Tibial nerve (tissue), 4 donors: Measurements from ENCODE around the gene RAN. TPM values are rescaled to one million over a fixed set of nuclear protein-coding genes. Genes with fewer than 3 reads are reported as not detected.

Experiments
- DNase-seq, 2 donors: peaks; one replicate each; pipeline ENCODE4 v3.0.0-alpha.2; 2019; ENCODE audit warnings: low spot score in 2 of 2
- H3K27ac ChIP-seq, 4 donors: fragments of 200-600 bp; sonication (generic) in 3 of 4; one replicate each; pipeline ENCODE4 v1.5.1; 2017 to 2019; ENCODE audit warnings: mild to moderate bottlenecking in 1 of 4
- H3K27me3 ChIP-seq, 2 donors: fragments of 200-600 bp; sonication (generic) in 1 of 2; one replicate each; pipeline versions ENCODE4 v1.5.1 to v1.6.0; 2017 to 2019
- H3K36me3 ChIP-seq, 3 donors: fragments of 200-600 bp; sonication (generic); one replicate each; pipeline ENCODE4 v1.5.1; 2018 to 2019
- H3K4me1 ChIP-seq, 4 donors: fragments of 200-600 bp; sonication (generic) in 3 of 4; one replicate each; pipeline ENCODE4 v1.5.1; 2017 to 2019
- H3K4me3 ChIP-seq, 4 donors: fragments of 200-600 bp; sonication (generic) in 3 of 4; one replicate each; pipeline ENCODE4 v1.5.1; 2017 to 2019; ENCODE audit warnings: mild to moderate bottlenecking in 1 of 4, moderate library complexity in 1 of 4
- H3K9me3 ChIP-seq, 4 donors: fragments of 200-600 bp; sonication (generic) in 3 of 4; one replicate each; pipeline ENCODE4 v1.5.1; 2017 to 2019
- EP300 ChIP-seq, 2 donors: sonication (generic); formaldehyde crosslinking; IDR thresholded peaks; one replicate each; pipeline ENCODE4 v1.6.1; 2017; ENCODE audit warnings: antibody characterized with exemption in 2 of 2, mild to moderate bottlenecking in 1 of 2
- POLR2A ChIP-seq, 2 donors: fragments of 450-650 bp; IDR thresholded peaks; one replicate each; pipeline ENCODE4 v1.6.1; 2017; ENCODE audit warnings: antibody characterized with exemption in 2 of 2, mild to moderate bottlenecking in 2 of 2, moderate library complexity in 2 of 2
- WGBS, 2 donors: methylation state at CpG; one replicate each; pipeline ENCODE4 v1.1.5; 2018; 5-methylcytosine and 5-hydroxymethylcytosine counted together
- total RNA-seq, 4 donors: library from RNA; depleted of rRNA; stranded (reverse); fragments of >200 nt; gene quantifications; one replicate each; pipeline ENCODE4 v1.1.0, GENCODE V29; 2016
- TF ChIP-seq, protein P1 (sequence below), 5 experiments: fragments of 200-600 bp in 3 of 5; fragments of 450-650 bp in 2 of 5; sonication (generic) in 3 of 5; IDR thresholded peaks; one replicate each; pipeline ENCODE4 v1.5.1; 2016 to 2019; ENCODE audit warnings: antibody characterized with exemption in 5 of 5, mild to moderate bottlenecking in 3 of 5, moderate library complexity in 2 of 5

Gene RAN
- total RNA-seq, 4 donors from 2014 or later: 105 to 155 (median 124) TPM

GRCh38 chr12:130828895-130829294, 43.0 kb upstream of the RAN start:
- H3K4me1 ChIP-seq: peaks cover 0 to 69% (median 10%) of the 10 kb centered on the region in 4 donors
- DNase-seq: no peak
- no peaks in the 10 kb centered on the region for H3K9me3 ChIP-seq
- peaks cover 0 to 17% (median 0%) of the 10 kb centered on the region in 3 donors for H3K36me3 ChIP-seq
- H3K27me3 ChIP-seq: no peaks in the 10 kb centered on the region
- no peak overlapping the region for H3K4me3 ChIP-seq
- H3K27ac ChIP-seq: no peak overlapping the region
- 92 to 93% methylated on average over 8 of the region's 8 CpGs for WGBS, 2 donors
- TF ChIP-seq, protein P1, sequence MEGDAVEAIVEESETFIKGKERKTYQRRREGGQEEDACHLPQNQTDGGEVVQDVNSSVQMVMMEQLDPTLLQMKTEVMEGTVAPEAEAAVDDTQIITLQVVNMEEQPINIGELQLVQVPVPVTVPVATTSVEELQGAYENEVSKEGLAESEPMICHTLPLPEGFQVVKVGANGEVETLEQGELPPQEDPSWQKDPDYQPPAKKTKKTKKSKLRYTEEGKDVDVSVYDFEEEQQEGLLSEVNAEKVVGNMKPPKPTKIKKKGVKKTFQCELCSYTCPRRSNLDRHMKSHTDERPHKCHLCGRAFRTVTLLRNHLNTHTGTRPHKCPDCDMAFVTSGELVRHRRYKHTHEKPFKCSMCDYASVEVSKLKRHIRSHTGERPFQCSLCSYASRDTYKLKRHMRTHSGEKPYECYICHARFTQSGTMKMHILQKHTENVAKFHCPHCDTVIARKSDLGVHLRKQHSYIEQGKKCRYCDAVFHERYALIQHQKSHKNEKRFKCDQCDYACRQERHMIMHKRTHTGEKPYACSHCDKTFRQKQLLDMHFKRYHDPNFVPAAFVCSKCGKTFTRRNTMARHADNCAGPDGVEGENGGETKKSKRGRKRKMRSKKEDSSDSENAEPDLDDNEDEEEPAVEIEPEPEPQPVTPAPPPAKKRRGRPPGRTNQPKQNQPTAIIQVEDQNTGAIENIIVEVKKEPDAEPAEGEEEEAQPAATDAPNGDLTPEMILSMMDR (IDR thresholded peaks at IDR 0.05): no peak
- TF ChIP-seq EP300 (IDR thresholded peaks at IDR 0.05) (no peak), POLR2A (IDR thresholded peaks at IDR 0.05) (no peak)

DNA sequence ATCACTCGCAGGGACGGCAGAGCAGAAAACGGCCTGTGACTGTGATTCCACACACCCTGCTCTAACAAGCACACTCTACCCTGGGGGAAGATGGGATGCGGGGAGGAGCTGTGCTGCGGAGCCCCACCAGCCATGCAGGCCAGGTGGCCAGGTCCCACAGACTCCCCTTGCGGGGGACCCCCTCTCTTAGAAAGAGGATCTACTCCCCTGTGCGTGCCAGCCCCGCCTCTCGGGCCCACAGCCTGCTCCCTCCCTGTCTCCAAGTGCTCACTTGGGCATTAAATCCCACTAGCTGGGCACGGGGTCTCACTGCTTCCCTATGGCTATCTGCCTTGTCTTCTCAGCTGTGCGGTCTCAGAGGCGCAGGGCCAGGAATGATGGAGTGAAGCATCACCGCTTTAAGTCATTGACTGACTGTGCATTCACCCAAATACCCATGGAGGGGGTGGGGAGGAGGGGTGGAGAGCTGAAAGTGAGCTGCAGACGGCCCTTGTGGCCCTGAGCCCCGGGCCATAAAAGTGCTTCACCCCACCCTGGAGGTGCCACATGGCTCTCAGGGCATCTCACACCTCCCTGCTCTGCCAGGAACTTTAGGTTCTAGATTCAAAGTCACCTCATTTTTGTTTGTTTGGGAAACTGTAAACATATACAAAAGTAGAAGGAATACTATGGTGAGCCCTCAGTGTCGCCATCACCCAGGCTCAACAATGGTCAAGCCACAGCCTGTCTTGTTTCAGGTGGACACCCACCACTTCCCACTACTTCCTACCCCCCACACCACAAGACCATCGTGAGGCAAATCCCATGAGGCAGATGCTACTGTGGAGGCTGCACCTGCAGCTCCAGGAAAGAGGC, 42.2 kb upstream of the RAN start:
- Histone ChIP-seq H3K27ac (peak overlapping the region in 1 of 4 donors; percentile 17), H3K9me3 (no peaks in the 10 kb centered on the region), H3K4me3 (no peak overlapping the region), H3K4me1 (peaks cover 0 to 70% (median 10%) of the 10 kb centered on the region in 4 donors), H3K27me3 (no peaks in the 10 kb centered on the region), H3K36me3 (peaks cover 0 to 12% (median 0%) of the 10 kb centered on the region in 3 donors)
- WGBS, 2 donors: 74 to 75% methylated on average over 17 of the region's 17 CpGs
- no peak for DNase-seq
- TF ChIP-seq EP300 (IDR thresholded peaks at IDR 0.05): no peak
- TF ChIP-seq, protein P1 (IDR thresholded peaks at IDR 0.05): no peak
- no peak for TF ChIP-seq POLR2A (IDR thresholded peaks at IDR 0.05)

DNA sequence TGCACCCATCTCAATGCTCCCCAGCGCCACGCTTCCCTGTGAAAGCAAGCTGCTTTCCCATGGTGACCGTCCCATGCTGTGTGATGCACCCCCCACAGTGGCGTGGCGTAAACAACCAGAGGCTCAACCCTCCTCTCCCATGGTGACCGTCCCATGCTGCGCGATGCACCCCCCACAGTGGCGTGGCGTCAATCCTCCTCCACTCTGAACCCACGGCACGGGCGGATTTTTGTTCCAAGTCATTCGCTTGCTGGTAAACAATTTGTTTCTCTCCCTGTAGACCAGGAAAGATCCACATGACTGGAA, 41.7 kb upstream of the RAN start:
- Histone ChIP-seq H3K36me3 (peaks cover 0 to 6% (median 0%) of the 10 kb centered on the region in 3 donors), H3K27me3 (no peaks in the 10 kb centered on the region), H3K4me1 (peaks cover 0 to 70% (median 10%) of the 10 kb centered on the region in 4 donors), H3K4me3 (no peak overlapping the region), H3K27ac (no peak overlapping the region), H3K9me3 (no peaks in the 10 kb centered on the region)
- DNase-seq: no peak
- TF ChIP-seq POLR2A (IDR thresholded peaks at IDR 0.05) (no peak), EP300 (IDR thresholded peaks at IDR 0.05) (no peak)
- TF ChIP-seq, protein P1 (IDR thresholded peaks at IDR 0.05): no peak
- 79 to 86% methylated on average over 14 of the region's 14 CpGs for WGBS, 2 donors

GRCh38 chr12:130831246-130831645, 40.6 kb upstream of the RAN start:
- Histone ChIP-seq H3K9me3 (no peaks in the 10 kb centered on the region), H3K27ac (no peak overlapping the region), H3K4me3 (no peak overlapping the region), H3K36me3 (peaks cover 0 to 1% (median 0%) of the 10 kb centered on the region in 3 donors), H3K27me3 (no peaks in the 10 kb centered on the region), H3K4me1 (peaks cover 0 to 65% (median 10%) of the 10 kb centered on the region in 4 donors)
- 95 to 96% methylated on average over 4 of the region's 4 CpGs for WGBS, 2 donors
- no peak for DNase-seq
- TF ChIP-seq, protein P1 (IDR thresholded peaks at IDR 0.05): no peak
- TF ChIP-seq POLR2A (IDR thresholded peaks at IDR 0.05): no peak
- no peak for TF ChIP-seq EP300 (IDR thresholded peaks at IDR 0.05)

- H3K4me1 ChIP-seq: peaks cover 0 to 67% (median 10%) of the 10 kb centered on the region in 4 donors
- H3K27ac ChIP-seq: no peak overlapping the region
- H3K9me3 ChIP-seq: no peaks in the 10 kb centered on the region
- H3K27me3 ChIP-seq: no peaks in the 10 kb centered on the region
- TF ChIP-seq POLR2A (IDR thresholded peaks at IDR 0.05) (no peak), EP300 (IDR thresholded peaks at IDR 0.05) (no peak)
- TF ChIP-seq, protein P1 (IDR thresholded peaks at IDR 0.05): no peak
- no peak overlapping the region for H3K4me3 ChIP-seq
- no peaks in the 10 kb centered on the region for H3K36me3 ChIP-seq
- DNase-seq: no peak
- 79 to 91% methylated on average over 5 of the region's 5 CpGs for WGBS, 2 donors
Observed at GRCh38 chr12:130831876-130832405, 39.9 kb upstream of the RAN start.
